Astrocyte of the cerebellum (primary cell): ENCODE results near the gene RGS5.

Experiments used
- DNase-seq: peaks from one replicate; pipeline ENCODE4 v3.0.0-alpha.2; 2011; ENCODE audit warnings: low read depth
- H3K4me3 ChIP-seq: 2 replicates; pipeline ENCODE4 v1.5.1; 2011; ENCODE audit warnings: mild to moderate bottlenecking, low read depth, low read length, moderate library complexity
- in situ Hi-C: cut with HindIII; loops from 2 replicates; pipeline ENCODE4 v1.10.0; 2017; ENCODE audit warnings: low sequenced_read_pairs
- TF ChIP-seq, protein P1 (sequence below): IDR thresholded peaks from 2 replicates; pipeline ENCODE4 v1.5.1; 2012; ENCODE audit warnings: low read length, low read depth, moderate library complexity, mild to moderate bottlenecking; ENCODE audit errors: missing control alignments

Gene RGS5

DNA sequence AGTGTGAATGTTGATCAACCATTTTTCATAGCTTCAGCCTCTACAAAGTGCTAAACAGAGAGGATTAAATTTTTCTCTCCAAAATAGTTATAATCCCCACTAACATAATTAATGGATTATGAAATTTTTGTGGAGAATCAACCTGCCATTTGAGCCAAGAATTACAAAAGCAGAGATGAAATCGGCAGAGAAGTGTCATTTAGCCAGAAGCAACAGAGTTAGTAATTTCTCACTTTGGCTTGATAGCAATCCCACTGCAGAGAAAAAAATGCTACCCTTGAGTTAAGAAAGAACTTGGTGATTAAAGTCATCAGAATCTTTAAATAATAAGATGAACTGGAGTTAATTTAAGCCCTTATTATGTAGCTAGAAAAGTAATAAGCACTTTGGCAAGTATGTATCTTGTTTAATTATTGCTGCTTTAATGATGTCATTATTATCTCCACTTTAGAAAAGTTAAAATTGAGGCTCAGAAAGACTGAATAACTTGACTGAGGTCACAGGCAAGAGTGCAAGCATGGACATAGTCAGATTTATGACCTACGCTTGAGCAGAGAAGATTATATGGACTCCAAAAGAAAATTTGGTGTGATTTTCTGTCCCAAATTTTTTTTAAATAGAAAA, 96.2 kb downstream of the RGS5 start:
- in situ Hi-C loops = no loop called here
- no peak for DNase-seq
- TF ChIP-seq, protein P1, sequence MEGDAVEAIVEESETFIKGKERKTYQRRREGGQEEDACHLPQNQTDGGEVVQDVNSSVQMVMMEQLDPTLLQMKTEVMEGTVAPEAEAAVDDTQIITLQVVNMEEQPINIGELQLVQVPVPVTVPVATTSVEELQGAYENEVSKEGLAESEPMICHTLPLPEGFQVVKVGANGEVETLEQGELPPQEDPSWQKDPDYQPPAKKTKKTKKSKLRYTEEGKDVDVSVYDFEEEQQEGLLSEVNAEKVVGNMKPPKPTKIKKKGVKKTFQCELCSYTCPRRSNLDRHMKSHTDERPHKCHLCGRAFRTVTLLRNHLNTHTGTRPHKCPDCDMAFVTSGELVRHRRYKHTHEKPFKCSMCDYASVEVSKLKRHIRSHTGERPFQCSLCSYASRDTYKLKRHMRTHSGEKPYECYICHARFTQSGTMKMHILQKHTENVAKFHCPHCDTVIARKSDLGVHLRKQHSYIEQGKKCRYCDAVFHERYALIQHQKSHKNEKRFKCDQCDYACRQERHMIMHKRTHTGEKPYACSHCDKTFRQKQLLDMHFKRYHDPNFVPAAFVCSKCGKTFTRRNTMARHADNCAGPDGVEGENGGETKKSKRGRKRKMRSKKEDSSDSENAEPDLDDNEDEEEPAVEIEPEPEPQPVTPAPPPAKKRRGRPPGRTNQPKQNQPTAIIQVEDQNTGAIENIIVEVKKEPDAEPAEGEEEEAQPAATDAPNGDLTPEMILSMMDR = no peak
- H3K4me3 ChIP-seq = no peak overlapping the region

DNA sequence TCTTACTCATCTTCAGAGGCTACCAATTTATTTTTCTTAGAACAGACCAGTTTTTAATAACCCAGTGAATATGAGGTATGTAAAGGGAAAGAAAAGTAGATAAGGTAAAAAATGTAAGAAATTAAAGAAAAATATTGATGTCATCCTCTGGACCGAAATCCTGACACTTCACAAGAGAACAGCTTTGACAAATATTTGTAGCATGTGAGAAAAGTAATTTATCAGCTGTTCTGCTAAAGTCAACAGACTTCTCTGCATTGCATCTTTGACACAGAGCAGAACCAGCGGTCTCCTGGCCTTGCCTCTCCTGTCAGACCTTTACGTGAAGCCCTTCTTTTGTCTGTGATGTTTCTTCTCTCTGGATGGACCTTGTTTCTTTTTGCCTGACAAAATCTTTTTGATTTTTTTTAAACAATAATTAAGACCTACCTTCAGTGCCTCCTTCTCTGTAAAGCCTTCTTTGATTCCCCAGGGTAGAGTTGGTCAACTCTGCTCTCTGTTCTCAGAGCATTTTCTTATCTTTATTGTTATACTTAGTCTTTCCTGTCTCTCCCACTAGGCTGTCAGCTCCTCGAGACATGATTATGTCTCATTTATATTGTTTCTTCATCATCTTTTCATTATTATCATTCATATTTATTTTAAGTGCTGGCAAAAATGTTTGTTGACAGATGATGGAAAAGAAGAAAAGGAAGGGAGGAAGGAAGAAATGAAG, 98.2 kb downstream of the RGS5 start:
- DNase-seq = no peak
- H3K4me3 ChIP-seq = no peak overlapping the region
- TF ChIP-seq, protein P1 = no peak
- in situ Hi-C loops = no loop called here

- in situ Hi-C loops = no loop called here
- H3K4me3 ChIP-seq = no peak overlapping the region
- TF ChIP-seq, protein P1 = no peak
- DNase-seq = no peak
These were observed 100.1 kb downstream of the RGS5 start for GRCh38 chr1:163102590-163102989.

DNA sequence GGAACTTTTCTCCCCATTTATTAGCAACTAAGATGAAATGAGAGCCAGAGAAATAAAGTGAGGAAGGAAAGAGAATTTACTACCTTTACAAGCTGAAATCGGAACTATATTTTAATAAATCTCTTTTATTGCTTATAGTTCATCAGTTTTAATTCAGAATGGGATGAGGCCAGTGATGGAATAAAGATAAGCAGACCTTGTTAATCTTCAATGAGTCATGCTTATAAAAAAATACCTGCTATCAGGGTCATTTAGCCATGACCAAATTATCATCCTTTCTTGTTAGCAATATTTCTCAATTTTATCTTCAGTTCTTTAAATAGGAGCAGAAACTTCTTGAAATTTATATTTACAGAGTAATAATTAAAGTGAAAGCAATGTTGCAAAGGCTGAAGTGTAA, 107.5 kb downstream of the RGS5 start:
- in situ Hi-C loops = no loop called here
- H3K4me3 ChIP-seq = no peak overlapping the region
- DNase-seq = no peak
- TF ChIP-seq, protein P1 = no peak

GRCh38 chr1:163094589-163094988, 108.1 kb downstream of the RGS5 start:
- no peak overlapping the region for H3K4me3 ChIP-seq
- TF ChIP-seq, protein P1 = no peak
- DNase-seq = no peak
- in situ Hi-C loops = no loop called here

GRCh38 chr1:163094182-163094581, 108.5 kb downstream of the RGS5 start:
- in situ Hi-C loops = no loop called here

More at GRCh38 chr1:163094182-163094581, 108.5 kb downstream of the RGS5 start:
- H3K4me3 ChIP-seq = no peak overlapping the region
- DNase-seq = no peak
- TF ChIP-seq, protein P1 = no peak
